ENCODE measurements around the gene CLDN3.

CLDN3 gene

GRCh38 chr7:73746378-73746777, 23.7 kb downstream of the CLDN3 start:
- DNase-seq (no peak), ATAC-seq (ENCODE audit: insufficient read depth, low read depth) (no peak)
- no peaks in the 10 kb centered on the region for H3K27me3 ChIP-seq (ENCODE audit: insufficient read depth, low read length, poor library complexity)
- no peaks in the 10 kb centered on the region for H3K79me2 ChIP-seq (ENCODE audit: insufficient read depth, low read length)
- H3K36me3 ChIP-seq (ENCODE audit: insufficient read depth, low read length) = no peaks in the 10 kb centered on the region
- no peak overlapping the region for H2AFZ ChIP-seq (ENCODE audit: low read depth, low read length)
- H4K20me1 ChIP-seq (ENCODE audit: insufficient read depth, low read length) = no peaks in the 10 kb centered on the region; the same call in 1 of the 2 replicates
- no peak for TF ChIP-seq EZH2 (IDR thresholded peaks at IDR 0.05; ENCODE audit: borderline replicate concordance, low read depth, low read length, severe bottlenecking)
- TF ChIP-seq, protein P1, sequence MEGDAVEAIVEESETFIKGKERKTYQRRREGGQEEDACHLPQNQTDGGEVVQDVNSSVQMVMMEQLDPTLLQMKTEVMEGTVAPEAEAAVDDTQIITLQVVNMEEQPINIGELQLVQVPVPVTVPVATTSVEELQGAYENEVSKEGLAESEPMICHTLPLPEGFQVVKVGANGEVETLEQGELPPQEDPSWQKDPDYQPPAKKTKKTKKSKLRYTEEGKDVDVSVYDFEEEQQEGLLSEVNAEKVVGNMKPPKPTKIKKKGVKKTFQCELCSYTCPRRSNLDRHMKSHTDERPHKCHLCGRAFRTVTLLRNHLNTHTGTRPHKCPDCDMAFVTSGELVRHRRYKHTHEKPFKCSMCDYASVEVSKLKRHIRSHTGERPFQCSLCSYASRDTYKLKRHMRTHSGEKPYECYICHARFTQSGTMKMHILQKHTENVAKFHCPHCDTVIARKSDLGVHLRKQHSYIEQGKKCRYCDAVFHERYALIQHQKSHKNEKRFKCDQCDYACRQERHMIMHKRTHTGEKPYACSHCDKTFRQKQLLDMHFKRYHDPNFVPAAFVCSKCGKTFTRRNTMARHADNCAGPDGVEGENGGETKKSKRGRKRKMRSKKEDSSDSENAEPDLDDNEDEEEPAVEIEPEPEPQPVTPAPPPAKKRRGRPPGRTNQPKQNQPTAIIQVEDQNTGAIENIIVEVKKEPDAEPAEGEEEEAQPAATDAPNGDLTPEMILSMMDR (IDR thresholded peaks at IDR 0.05; ENCODE audit: borderline replicate concordance, extremely low read depth, low read length, poor library complexity, severe bottlenecking) = no peak
- no peak overlapping the region for H3K9ac ChIP-seq (ENCODE audit: low read depth, low read length)
- no peaks in the 10 kb centered on the region for H3K9me3 ChIP-seq (ENCODE audit: insufficient read depth, low read length, severe bottlenecking)
- no peaks in the 10 kb centered on the region for H3K4me1 ChIP-seq (ENCODE audit: insufficient read depth, low read length)
- H3K4me2 ChIP-seq (ENCODE audit: insufficient read depth, low read length) = no peak overlapping the region
- H3K27ac ChIP-seq (ENCODE audit: low read length) = no peak overlapping the region
- H3K4me3 ChIP-seq (ENCODE audit: low read depth in 1 of 2, low read length in 2 of 2) = no peak overlapping the region

- Histone ChIP-seq H3K79me2 (ENCODE audit: insufficient read depth, low read length) (peaks cover under 1% of the 10 kb centered on the region; the same call in 1 of the 2 replicates), H3K9ac (ENCODE audit: low read depth, low read length) (no peak overlapping the region), H3K4me3 (ENCODE audit: low read depth in 1 of 2, low read length in 2 of 2) (no peak overlapping the region), H3K4me2 (ENCODE audit: insufficient read depth, low read length) (no peak overlapping the region), H2AFZ (ENCODE audit: low read depth, low read length) (no peak overlapping the region), H3K4me1 (ENCODE audit: insufficient read depth, low read length) (peaks cover 10% of the 10 kb centered on the region), H3K36me3 (ENCODE audit: insufficient read depth, low read length) (no peaks in the 10 kb centered on the region), H3K9me3 (ENCODE audit: insufficient read depth, low read length, severe bottlenecking) (no peaks in the 10 kb centered on the region), H3K27me3 (ENCODE audit: insufficient read depth, low read length, poor library complexity) (no peaks in the 10 kb centered on the region), H3K27ac (ENCODE audit: low read length) (no peak overlapping the region), H4K20me1 (ENCODE audit: insufficient read depth, low read length) (no peaks in the 10 kb centered on the region; the same call in 1 of the 2 replicates)
- no peak for TF ChIP-seq EZH2 (IDR thresholded peaks at IDR 0.05; ENCODE audit: borderline replicate concordance, low read depth, low read length, severe bottlenecking)
- TF ChIP-seq, protein P1 (IDR thresholded peaks at IDR 0.05; ENCODE audit: borderline replicate concordance, extremely low read depth, low read length, poor library complexity, severe bottlenecking) = no peak
- DNase-seq (no peak), ATAC-seq (ENCODE audit: insufficient read depth, low read depth) (no peak)
Observed at GRCh38 chr7:73742753-73743641, 27.1 kb downstream of the CLDN3 start.

- H3K4me1 ChIP-seq (ENCODE audit: insufficient read depth, low read length) = peaks cover 16% of the 10 kb centered on the region
- no peak overlapping the region for H3K4me2 ChIP-seq (ENCODE audit: insufficient read depth, low read length)
- no peak for TF ChIP-seq EZH2 (IDR thresholded peaks at IDR 0.05; ENCODE audit: borderline replicate concordance, low read depth, low read length, severe bottlenecking)
- TF ChIP-seq, protein P1 (IDR thresholded peaks at IDR 0.05; ENCODE audit: borderline replicate concordance, extremely low read depth, low read length, poor library complexity, severe bottlenecking) = no peak
- H3K27me3 ChIP-seq (ENCODE audit: insufficient read depth, low read length, poor library complexity) = no peaks in the 10 kb centered on the region
- H3K9ac ChIP-seq (ENCODE audit: low read depth, low read length) = no peak overlapping the region
- no peak for DNase-seq
- peaks cover 7% of the 10 kb centered on the region for H3K79me2 ChIP-seq (ENCODE audit: insufficient read depth, low read length)
- H4K20me1 ChIP-seq (ENCODE audit: insufficient read depth, low read length) = peaks cover 6% of the 10 kb centered on the region
- ATAC-seq (ENCODE audit: insufficient read depth, low read depth) = no peak
- no peak overlapping the region for H3K4me3 ChIP-seq (ENCODE audit: low read depth in 1 of 2, low read length in 2 of 2)
- H3K9me3 ChIP-seq (ENCODE audit: insufficient read depth, low read length, severe bottlenecking) = no peaks in the 10 kb centered on the region
- H3K36me3 ChIP-seq (ENCODE audit: insufficient read depth, low read length) = peaks cover 3% of the 10 kb centered on the region
- no peak overlapping the region for H3K27ac ChIP-seq (ENCODE audit: low read length)
- no peak overlapping the region for H2AFZ ChIP-seq (ENCODE audit: low read depth, low read length)
Observed at GRCh38 chr7:73742338-73742752, 27.7 kb downstream of the CLDN3 start.

Measured in DND-41 (cell line).